ENCODE results near the gene GRM4. TPM values are rescaled to one million over a fixed set of nuclear protein-coding genes. Genes with fewer than 3 reads are reported as not detected.
A peak's percentile ranks its signal among the peaks of the same experiment; 100 is the strongest.

Gene GRM4
- total and polyA plus RNA-seq, 4 donors: 2.8 to 22.1 (median 15.2) TPM

GRCh38 chr6:34094474-34095135, 51.3 kb downstream of the GRM4 start:
- H3K9me3 ChIP-seq (ENCODE audit: control insufficient read depth, insufficient read depth, low read length): no peaks in the 10 kb centered on the region
- H3K27me3 ChIP-seq (ENCODE audit: control insufficient read depth, insufficient read depth, low read length): peaks cover 3% of the 10 kb centered on the region
- H3K4me1 ChIP-seq (ENCODE audit: control insufficient read depth, insufficient read depth, low read length): no peaks in the 10 kb centered on the region
- WGBS (ENCODE audit: insufficient coverage): 39% methylated on average over 8 of the region's 12 CpGs
- no peak overlapping the region for H3K27ac ChIP-seq (ENCODE audit: low read depth, low read length)
- H3K36me3 ChIP-seq (ENCODE audit: control insufficient read depth, insufficient read depth, low read length): peaks cover 13% of the 10 kb centered on the region
- no peak overlapping the region for H3K4me3 ChIP-seq (ENCODE audit: low read depth, low read length)
- DNase-seq (ENCODE audit: low read depth in 4 of 6, low spot score in 6 of 6): no peak

GRCh38 chr6:34093854-34094430, 51.9 kb downstream of the GRM4 start:
- H3K27me3 ChIP-seq (ENCODE audit: control insufficient read depth, insufficient read depth, low read length): peaks cover 3% of the 10 kb centered on the region
- H3K4me3 ChIP-seq (ENCODE audit: low read depth, low read length): no peak overlapping the region
- H3K36me3 ChIP-seq (ENCODE audit: control insufficient read depth, insufficient read depth, low read length): peaks cover 13% of the 10 kb centered on the region
- no peaks in the 10 kb centered on the region for H3K4me1 ChIP-seq (ENCODE audit: control insufficient read depth, insufficient read depth, low read length)
- H3K9me3 ChIP-seq (ENCODE audit: control insufficient read depth, insufficient read depth, low read length): no peaks in the 10 kb centered on the region
- DNase-seq (ENCODE audit: low read depth in 4 of 6, low spot score in 6 of 6): no peak
- WGBS (ENCODE audit: insufficient coverage): 62% methylated on average over 4 of the region's 4 CpGs
- H3K27ac ChIP-seq (ENCODE audit: low read depth, low read length): no peak overlapping the region

GRCh38 chr6:34093206-34093605, 52.7 kb downstream of the GRM4 start:
- Histone ChIP-seq H3K27ac (ENCODE audit: low read depth, low read length) (no peak overlapping the region), H3K4me1 (ENCODE audit: control insufficient read depth, insufficient read depth, low read length) (no peaks in the 10 kb centered on the region), H3K27me3 (ENCODE audit: control insufficient read depth, insufficient read depth, low read length) (peaks cover 3% of the 10 kb centered on the region), H3K36me3 (ENCODE audit: control insufficient read depth, insufficient read depth, low read length) (peaks cover 13% of the 10 kb centered on the region), H3K9me3 (ENCODE audit: control insufficient read depth, insufficient read depth, low read length) (no peaks in the 10 kb centered on the region), H3K4me3 (ENCODE audit: low read depth, low read length) (no peak overlapping the region)
- DNase-seq (ENCODE audit: low read depth in 4 of 6, low spot score in 6 of 6): no peak
- WGBS (ENCODE audit: insufficient coverage): 100% methylated on average over 1 of the region's 6 CpGs

GRCh38 chr6:34092631-34093030, 53.3 kb downstream of the GRM4 start:
- Histone ChIP-seq H3K36me3 (ENCODE audit: control insufficient read depth, insufficient read depth, low read length) (peaks cover 13% of the 10 kb centered on the region), H3K27me3 (ENCODE audit: control insufficient read depth, insufficient read depth, low read length) (peaks cover 3% of the 10 kb centered on the region), H3K4me3 (ENCODE audit: low read depth, low read length) (no peak overlapping the region), H3K9me3 (ENCODE audit: control insufficient read depth, insufficient read depth, low read length) (no peaks in the 10 kb centered on the region), H3K27ac (ENCODE audit: low read depth, low read length) (no peak overlapping the region), H3K4me1 (ENCODE audit: control insufficient read depth, insufficient read depth, low read length) (no peaks in the 10 kb centered on the region)
- no peak for DNase-seq (ENCODE audit: low read depth in 4 of 6, low spot score in 6 of 6)
- WGBS (ENCODE audit: insufficient coverage): 61% methylated on average over 10 of the region's 10 CpGs

- no peaks in the 10 kb centered on the region for H3K27me3 ChIP-seq (ENCODE audit: control insufficient read depth, insufficient read depth, low read length)
- H3K4me1 ChIP-seq (ENCODE audit: control insufficient read depth, insufficient read depth, low read length): no peaks in the 10 kb centered on the region
- H3K4me3 ChIP-seq (ENCODE audit: low read depth, low read length): no peak overlapping the region
- no peak overlapping the region for H3K27ac ChIP-seq (ENCODE audit: low read depth, low read length)
- WGBS (ENCODE audit: insufficient coverage): 83% methylated on average over 1 of the region's 5 CpGs
- no peak for DNase-seq (ENCODE audit: low read depth in 4 of 6, low spot score in 6 of 6)
- peaks cover 17% of the 10 kb centered on the region for H3K36me3 ChIP-seq (ENCODE audit: control insufficient read depth, insufficient read depth, low read length)
- H3K9me3 ChIP-seq (ENCODE audit: control insufficient read depth, insufficient read depth, low read length): no peaks in the 10 kb centered on the region
These were observed 55.0 kb downstream of the GRM4 start for GRCh38 chr6:34090935-34091334.

- Histone ChIP-seq H3K36me3 (ENCODE audit: control insufficient read depth, insufficient read depth, low read length) (peaks cover 19% of the 10 kb centered on the region), H3K4me3 (ENCODE audit: low read depth, low read length) (no peak overlapping the region), H3K27ac (ENCODE audit: low read depth, low read length) (no peak overlapping the region), H3K4me1 (ENCODE audit: control insufficient read depth, insufficient read depth, low read length) (no peaks in the 10 kb centered on the region), H3K9me3 (ENCODE audit: control insufficient read depth, insufficient read depth, low read length) (no peaks in the 10 kb centered on the region), H3K27me3 (ENCODE audit: control insufficient read depth, insufficient read depth, low read length) (no peaks in the 10 kb centered on the region)
- WGBS (ENCODE audit: insufficient coverage): 57% methylated on average over 7 of the region's 9 CpGs
- no peak for DNase-seq (ENCODE audit: low read depth in 4 of 6, low spot score in 6 of 6)
These were observed 55.4 kb downstream of the GRM4 start for GRCh38 chr6:34090529-34090928.

GRCh38 chr6:34086558-34086957, 59.3 kb downstream of the GRM4 start:
- no peak overlapping the region for H3K27ac ChIP-seq (ENCODE audit: low read depth, low read length)

GRCh38 chr6:34085453-34086170, 60.3 kb downstream of the GRM4 start:
- H3K36me3 ChIP-seq (ENCODE audit: control insufficient read depth, insufficient read depth, low read length): peaks cover 24% of the 10 kb centered on the region
- no peak overlapping the region for H3K27ac ChIP-seq (ENCODE audit: low read depth, low read length)
- peaks cover 2% of the 10 kb centered on the region for H3K27me3 ChIP-seq (ENCODE audit: control insufficient read depth, insufficient read depth, low read length)
- 89% methylated on average over 12 of the region's 14 CpGs for WGBS (ENCODE audit: insufficient coverage)
- no peak for DNase-seq (ENCODE audit: low read depth in 4 of 6, low spot score in 6 of 6)
- no peaks in the 10 kb centered on the region for H3K4me1 ChIP-seq (ENCODE audit: control insufficient read depth, insufficient read depth, low read length)
- H3K4me3 ChIP-seq (ENCODE audit: low read depth, low read length): no peak overlapping the region
- no peaks in the 10 kb centered on the region for H3K9me3 ChIP-seq (ENCODE audit: control insufficient read depth, insufficient read depth, low read length)

More at GRCh38 chr6:34086558-34086957, 59.3 kb downstream of the GRM4 start:
- Histone ChIP-seq H3K36me3 (ENCODE audit: control insufficient read depth, insufficient read depth, low read length) (peaks cover 30% of the 10 kb centered on the region), H3K9me3 (ENCODE audit: control insufficient read depth, insufficient read depth, low read length) (no peaks in the 10 kb centered on the region), H3K4me1 (ENCODE audit: control insufficient read depth, insufficient read depth, low read length) (no peaks in the 10 kb centered on the region), H3K4me3 (ENCODE audit: low read depth, low read length) (no peak overlapping the region), H3K27me3 (ENCODE audit: control insufficient read depth, insufficient read depth, low read length) (peaks cover 2% of the 10 kb centered on the region)
- no peak for DNase-seq (ENCODE audit: low read depth in 4 of 6, low spot score in 6 of 6)
- 88% methylated on average over 1 of the region's 2 CpGs for WGBS (ENCODE audit: insufficient coverage)

- Histone ChIP-seq H3K4me3 (ENCODE audit: low read depth, low read length) (no peak overlapping the region), H3K36me3 (ENCODE audit: control insufficient read depth, insufficient read depth, low read length) (peaks cover 24% of the 10 kb centered on the region), H3K27ac (ENCODE audit: low read depth, low read length) (no peak overlapping the region), H3K27me3 (ENCODE audit: control insufficient read depth, insufficient read depth, low read length) (peaks cover 2% of the 10 kb centered on the region), H3K4me1 (ENCODE audit: control insufficient read depth, insufficient read depth, low read length) (no peaks in the 10 kb centered on the region), H3K9me3 (ENCODE audit: control insufficient read depth, insufficient read depth, low read length) (no peaks in the 10 kb centered on the region)
- DNase-seq (ENCODE audit: low read depth in 4 of 6, low spot score in 6 of 6): peak in 1 of 6 donors; percentile 51
- WGBS (ENCODE audit: insufficient coverage): 62% methylated on average over 12 of the region's 13 CpGs
These were observed 61.1 kb downstream of the GRM4 start for GRCh38 chr6:34084591-34085290.
